A549 (cell line): ENCODE measurements around the gene CLIP1. TPM values are rescaled to one million over a fixed set of nuclear protein-coding genes. Genes with fewer than 3 reads are reported as not detected.

ENCODE experiments used
- ATAC-seq, 2 experiments: fragments of 200-7000 bp in 1 of 2; fragments of >200 bp in 1 of 2; cut with Nextera tagmentation in 1 of 2; cut with Tn5 transposase in 1 of 2; 3 replicates each; pipeline versions ENCODE4 v1.8.0 to v1.9.1; 2018 to 2020; ENCODE audit warnings: mild to moderate bottlenecking in 1 of 2, moderate library complexity in 1 of 2
- CTCF ChIA-PET: fragments of 300-600 bp; sonication (Branson Sonifier 250); formaldehyde crosslinking; extraction: SDS; loops from one replicate; lab custom pipeline; 2021; ENCODE audit warnings: antibody characterized with exemption, inconsistent platforms; lab: Yijun Ruan, JAX
- POLR2A ChIA-PET: fragments of 350-600 bp; formaldehyde crosslinking; extraction: SDS; loops from one replicate; lab custom pipeline; 2021; ENCODE audit warnings: antibody characterized with exemption, inconsistent platforms; lab: Yijun Ruan, JAX
- DNase-seq, 2 experiments: peaks; one replicate each; pipeline versions ENCODE4 v3.0.0 to v3.0.0-alpha.2; 2011 to 2016; ENCODE audit warnings: low read depth in 1 of 2, low spot score in 1 of 2
- FAIRE-seq: peaks from 2 replicates; lab custom pipeline; 2011; peaks lifted over from hg19 to GRCh38; lab: Jason Lieb, UNC
- H3K27ac ChIP-seq, 2 experiments: fragments of >200 bp; sonication (Bioruptor Twin); formaldehyde crosslinking; 3 replicates each; pipeline ENCODE4 v1.5.1; 2016 to 2017
- H3K4me1 ChIP-seq: fragments of >200 bp; sonication (Bioruptor Twin); formaldehyde crosslinking; 3 replicates; pipeline ENCODE4 v1.6.1; 2016
- H3K4me2 ChIP-seq: fragments of >200 bp; sonication (Bioruptor Twin); formaldehyde crosslinking; 3 replicates; pipeline ENCODE4 v1.6.1; 2016
- H3K4me3 ChIP-seq: fragments of >200 bp; sonication (Bioruptor Twin); formaldehyde crosslinking; 3 replicates; pipeline ENCODE4 v1.5.1; 2016
- H3K9me3 ChIP-seq: fragments of >200 bp; sonication (Bioruptor Twin); formaldehyde crosslinking; 3 replicates; pipeline ENCODE4 v1.6.1; 2016
- BCL3 ChIP-seq: fragments of >200 bp; sonication (Bioruptor Twin); formaldehyde crosslinking; IDR thresholded peaks from 3 replicates; pipeline ENCODE4 v1.6.1; 2016
- BHLHE40 ChIP-seq: IDR thresholded peaks from 2 replicates; pipeline ENCODE4 v1.6.1; 2012; ENCODE audit warnings: low read depth, low read length, inconsistent platforms
- CHD4 ChIP-seq: fragments of 200-600 bp; sonication (generic); IDR thresholded peaks from 2 replicates; pipeline ENCODE4 v1.6.1; 2016; ENCODE audit warnings: antibody characterized with exemption, mild to moderate bottlenecking, borderline replicate concordance
- CTCF ChIP-seq: fragments of >200 bp; sonication (Bioruptor Twin); formaldehyde crosslinking; IDR thresholded peaks from 3 replicates; pipeline ENCODE4 v1.5.1; 2016
- E2F6 ChIP-seq: IDR thresholded peaks from 2 replicates; pipeline ENCODE4 v1.6.1; 2012; ENCODE audit warnings: low read depth, borderline replicate concordance
- EHMT2 ChIP-seq: fragments of 200-600 bp; sonication (generic); IDR thresholded peaks from 2 replicates; pipeline ENCODE4 v1.6.1; 2016; ENCODE audit warnings: antibody characterized with exemption, low read depth, mild to moderate bottlenecking, moderate library complexity
- EP300 ChIP-seq, 2 experiments: fragments of >200 bp; sonication (Bioruptor Twin); formaldehyde crosslinking; IDR thresholded peaks; 2 replicates in 1 of 2; 3 replicates in 1 of 2; pipeline ENCODE4 v1.6.1; 2016 to 2017
- FOSB ChIP-seq: fragments of 250-450 bp; sonication (Bioruptor Pico); IDR thresholded peaks from 2 replicates; pipeline ENCODE4 v1.5.0; 2020; ENCODE audit warnings: mild to moderate bottlenecking, moderate library complexity
- FOSL2 ChIP-seq, 2 experiments: fragments of 450-650 bp in 1 of 2; fragments of >200 bp in 1 of 2; sonication (Bioruptor Twin) in 1 of 2; formaldehyde crosslinking; IDR thresholded peaks; 2 replicates each; pipeline versions ENCODE4 v1.5.0 to v1.6.1; 2016 to 2020; ENCODE audit warnings: mild to moderate bottlenecking in 1 of 2, moderate library complexity in 1 of 2
- HEYL ChIP-seq: fragments of 250-450 bp; sonication (Bioruptor Pico); IDR thresholded peaks from 2 replicates; pipeline ENCODE4 v1.8.0; 2021; ENCODE audit warnings: mild to moderate bottlenecking, moderate library complexity
- HOXA7 ChIP-seq: fragments of 250-450 bp; sonication (Bioruptor Pico); IDR thresholded peaks from 2 replicates; pipeline ENCODE4 v1.5.0; 2020; ENCODE audit warnings: mild to moderate bottlenecking, moderate library complexity
- KDM1A ChIP-seq: fragments of 200-600 bp; sonication (generic); IDR thresholded peaks from 2 replicates; pipeline ENCODE4 v1.6.1; 2016; ENCODE audit warnings: low read depth, mild to moderate bottlenecking
- KDM5A ChIP-seq: fragments of 200-600 bp; sonication (generic); IDR thresholded peaks from 2 replicates; pipeline ENCODE4 v1.6.1; 2016; ENCODE audit warnings: antibody characterized with exemption, mild to moderate bottlenecking
- MAFK ChIP-seq: fragments of 450-650 bp; IDR thresholded peaks from 2 replicates; pipeline ENCODE4 v1.6.1; 2014; ENCODE audit not compliant: partially characterized antibody
- MAX ChIP-seq: IDR thresholded peaks from 2 replicates; pipeline ENCODE4 v1.6.1; 2012
- MAZ ChIP-seq: fragments of 150-350 bp; IDR thresholded peaks from 2 replicates; pipeline ENCODE4 v1.6.1; 2014; ENCODE audit warnings: antibody characterized with exemption, low read depth, low read length, borderline replicate concordance
- NFE2L2 ChIP-seq: fragments of 150-350 bp; conservative IDR thresholded peaks from 2 replicates; pipeline ENCODE4 v1.6.1; 2014; ENCODE audit warnings: low read length
- POLR2A ChIP-seq: IDR thresholded peaks from 2 replicates; pipeline ENCODE4 v1.6.1; 2012; ENCODE audit warnings: mild to moderate bottlenecking, low read length
- REST ChIP-seq: fragments of 200-600 bp; sonication (generic); IDR thresholded peaks from 2 replicates; pipeline ENCODE4 v1.6.1; 2016; ENCODE audit warnings: antibody characterized with exemption, mild to moderate bottlenecking, moderate library complexity
- RFX5 ChIP-seq: fragments of 450-650 bp; IDR thresholded peaks from 2 replicates; pipeline ENCODE4 v1.7.1; 2014; ENCODE audit warnings: antibody characterized with exemption, mild to moderate bottlenecking, moderate library complexity
- RNF2 ChIP-seq: fragments of 200-600 bp; sonication (generic); IDR thresholded peaks from 2 replicates; pipeline ENCODE4 v1.6.1; 2016; ENCODE audit warnings: low read depth, mild to moderate bottlenecking, antibody characterized with exemption, moderate library complexity, borderline replicate concordance
- SMC3 ChIP-seq: fragments of >200 bp; sonication (Bioruptor Twin); formaldehyde crosslinking; IDR thresholded peaks from 3 replicates; pipeline ENCODE4 v1.6.1; 2018; ENCODE audit warnings: inconsistent platforms
- TP53 ChIP-seq: fragments of 250-450 bp; sonication (Bioruptor Pico); IDR thresholded peaks from 2 replicates; pipeline ENCODE4 v1.5.0; 2021; ENCODE audit warnings: mild to moderate bottlenecking, moderate library complexity
- ZSCAN20 ChIP-seq: fragments of 250-450 bp; sonication (Bioruptor Pico); IDR thresholded peaks from 2 replicates; pipeline ENCODE4 v1.8.0; 2022; ENCODE audit warnings: mild to moderate bottlenecking, moderate library complexity
- WGBS: methylation state at CpG from one replicate; pipeline ENCODE4 v1.1.6; 2017; ENCODE audit errors: missing lambda C conversion rate; 5-methylcytosine and 5-hydroxymethylcytosine counted together
- polyA plus RNA-seq, 4 experiments: library from polyadenylated mRNA; depleted of rRNA in 3 of 4; stranded (reverse); fragments of >200 nt; fragmentation: RNase III in 1 of 4; extraction: RNeasy Plus Mini Kit Qiagen cat#74134 plus additional on column Dnase treatment in 1 of 4; gene quantifications; 2 replicates in 3 of 4; 3 replicates in 1 of 4; pipeline ENCODE4 v1.2.3, GENCODE V29; 2011 to 2017

The CLIP1 gene
- polyA plus RNA-seq, 2 of the 4 experiments (the other 2 are of a cell fraction), result 43.0 to 133 TPM

GRCh38 chr12:122457627-122458026 is 35.2 kb upstream of the CLIP1 start:
- POLR2A ChIA-PET, result no interaction called here
- no peak for DNase-seq
- H3K27ac ChIP-seq, result peak overlapping the region in 1 of 2 experiments; percentile 52; a peak in 2 of 6 replicates
- 72% methylated on average over 2 of the region's 2 CpGs for WGBS
- FAIRE-seq, result no peak
- H3K4me3 ChIP-seq, result no peak overlapping the region
- H3K4me1 ChIP-seq, result peaks cover 21% of the 10 kb centered on the region; the same call in 2 of the 3 replicates
- H3K4me2 ChIP-seq, result no peak overlapping the region
- TF ChIP-seq KDM1A, result no peak
- no peak for TF ChIP-seq FOSL2 (IDR thresholded peaks at IDR 0.05)
- TF ChIP-seq FOSL2 (CRISPR knock-in tag; IDR thresholded peaks at IDR 0.05), result no peak
- no peak for TF ChIP-seq RNF2
- TF ChIP-seq HOXA7 (CRISPR knock-in tag), result no peak
- TF ChIP-seq EHMT2, result no peak
- TF ChIP-seq MAZ, result no peak
- TF ChIP-seq EP300 (IDR thresholded peaks at IDR 0.05), result no peak
- TF ChIP-seq BHLHE40, result no peak
- TF ChIP-seq NFE2L2, result no peak
- TF ChIP-seq, all 56 proteins: peak for 0
- no peak for ATAC-seq
- no peaks in the 10 kb centered on the region for H3K9me3 ChIP-seq
- CTCF ChIA-PET, result interaction anchor here (0.6 to 1.1 kb wide), 3 partner anchors 14 to 563 kb away, joined by 3 to 5 read pairs (median 3); no protein-coding TSS in a partner anchor

GRCh38 chr12:122454739-122455138 is 32.3 kb upstream of the CLIP1 start:
- ChIA-PET CTCF (interaction anchor here (1.0 to 1.3 kb wide), 2 partner anchors 17 to 31 kb away, joined by 3 to 8 read pairs; no protein-coding TSS in a partner anchor), POLR2A (no interaction called here)
- DNase-seq (no peak), ATAC-seq (no peak), FAIRE-seq (no peak)
- H3K4me2 ChIP-seq, result no peak overlapping the region
- 57% methylated on average over 6 of the region's 6 CpGs for WGBS
- H3K4me3 ChIP-seq, result no peak overlapping the region
- peaks cover 23% of the 10 kb centered on the region; the same call in 2 of the 3 replicates for H3K4me1 ChIP-seq
- peak overlapping the region in 1 of 2 experiments; percentile 58; a peak in 2 of 6 replicates for H3K27ac ChIP-seq
- no peak for TF ChIP-seq POLR2A
- TF ChIP-seq CHD4, result no peak
- no peak for TF ChIP-seq CTCF
- TF ChIP-seq TP53 (CRISPR knock-in tag), result no peak
- no peak for TF ChIP-seq SMC3
- no peak for TF ChIP-seq MAFK
- no peak for TF ChIP-seq KDM5A
- no peak for TF ChIP-seq MAX
- no peak for TF ChIP-seq FOSB (CRISPR knock-in tag)
- no peak for TF ChIP-seq E2F6
- TF ChIP-seq BCL3, result no peak
- no peak for TF ChIP-seq ZSCAN20
- no peak for TF ChIP-seq HEYL (CRISPR knock-in tag)
- TF ChIP-seq RFX5, result no peak
- TF ChIP-seq REST, result no peak
- no peaks in the 10 kb centered on the region for H3K9me3 ChIP-seq
